Activated naive CD4-positive, alpha-beta T cell treated with anti-CD3 and anti-CD28 coated beads, Interleukin-2, amount 50 U/mL, for 16 hours (primary cell): ENCODE measurements around the gene BBOF1.
"Not testable (repeated sequence)": the region's sequence is repeated elsewhere in the genome, so short reads cannot be mapped to it uniquely, and the experiment has no call there.

Experiments used
- DNase-seq: peaks from one replicate; pipeline ENCODE4 v3.0.0-alpha.2; 2020

The BBOF1 gene

DNA sequence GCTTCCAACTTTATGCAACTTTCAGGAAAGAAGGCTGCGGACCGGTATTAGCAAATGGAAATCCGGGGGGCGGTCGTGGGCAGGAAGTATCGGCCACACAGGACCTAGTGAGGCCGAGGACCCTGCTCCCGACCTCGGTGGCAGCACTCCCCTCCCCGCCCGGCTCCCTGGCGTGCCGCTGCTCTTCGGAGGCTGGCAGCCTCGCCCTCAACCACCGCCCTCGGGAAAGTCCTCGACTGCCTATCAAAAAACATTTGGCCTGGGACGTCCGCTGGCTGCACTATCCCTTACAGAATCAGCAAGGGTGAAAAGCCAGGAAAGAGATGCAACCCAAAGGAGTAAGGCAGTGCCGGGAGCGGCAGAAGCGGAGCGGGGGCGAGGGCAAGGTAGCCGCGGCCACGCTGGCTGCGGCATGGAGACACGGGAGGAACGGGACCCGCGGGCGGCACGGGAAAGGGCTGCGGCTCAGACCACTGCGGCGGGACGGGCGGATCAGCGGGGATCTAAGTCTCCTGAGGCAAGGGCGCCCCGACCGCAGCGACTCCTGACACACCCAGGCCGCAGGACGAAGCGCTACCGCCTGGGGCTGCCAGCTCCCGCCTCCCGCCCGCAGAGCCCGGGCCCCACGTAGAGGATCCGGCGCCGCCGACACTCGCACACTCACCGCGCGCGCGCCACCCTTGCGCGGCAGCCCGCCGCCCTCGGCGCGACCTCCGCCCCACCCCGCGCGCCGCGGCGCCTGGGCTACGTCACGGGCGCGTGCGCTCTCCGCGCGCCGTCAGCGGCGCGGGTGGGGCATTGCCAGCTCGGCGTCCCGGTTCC is at the start of gene BBOF1, which contains the start of gene ENTPD5:
Gene BBOF1 (plus strand): TSS at position 764 of the 822 bp plus-strand sequence. CDS start 130 bp downstream, outside the sequence.
Gene ENTPD5 (minus strand): TSS at position 703 of the 822 bp plus-strand sequence. CDS start 31,186 bp downstream, outside the sequence.
- DNase-seq = peak; percentile 86

- DNase-seq = no peak
Measured at GRCh38 chr14:73973497-73973896, 45.7 kb upstream of the BBOF1 start.

GRCh38 chr14:73976125-73976524 is 43.0 kb upstream of the BBOF1 start:
- no peak for DNase-seq

GRCh38 chr14:73977896-73978295 is 41.3 kb upstream of the BBOF1 start:
- no peak for DNase-seq

GRCh38 chr14:73988065-73988464 is 31.1 kb upstream of the BBOF1 start:
- DNase-seq = no peak

GRCh38 chr14:73988656-73989055 is 30.5 kb upstream of the BBOF1 start:
- DNase-seq = not testable (repeated sequence)

- DNase-seq = no peak
Measured at GRCh38 chr14:73991092-73991491, 28.1 kb upstream of the BBOF1 start.

GRCh38 chr14:73994926-73995325 is 24.2 kb upstream of the BBOF1 start:
- DNase-seq = not testable (repeated sequence)

DNA sequence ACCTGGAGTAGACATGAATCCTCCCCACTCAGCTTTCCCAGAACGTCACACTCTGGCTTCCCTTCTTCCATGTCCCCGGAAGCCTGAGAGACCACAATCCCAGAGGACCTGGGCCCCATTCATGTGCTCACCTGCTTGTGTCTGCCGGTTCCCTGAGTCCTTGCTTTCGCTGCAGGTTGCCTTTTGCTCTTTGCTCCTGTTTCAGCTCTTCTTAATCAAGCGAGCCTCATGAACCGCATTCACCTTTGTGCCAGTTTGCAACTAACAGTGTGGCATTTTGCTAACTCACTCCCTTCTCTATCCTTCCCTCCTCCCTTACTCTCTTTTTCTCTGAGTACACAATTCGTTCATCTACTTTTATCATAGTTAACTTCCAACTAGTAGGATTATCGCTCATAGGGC is 23.2 kb upstream of the BBOF1 start:
- DNase-seq = no peak

- no peak for DNase-seq
Measured at GRCh38 chr14:73996731-73997107, 22.4 kb upstream of the BBOF1 start.

GRCh38 chr14:73997108-73997943 is 21.8 kb upstream of the BBOF1 start:
- no peak for DNase-seq

DNA sequence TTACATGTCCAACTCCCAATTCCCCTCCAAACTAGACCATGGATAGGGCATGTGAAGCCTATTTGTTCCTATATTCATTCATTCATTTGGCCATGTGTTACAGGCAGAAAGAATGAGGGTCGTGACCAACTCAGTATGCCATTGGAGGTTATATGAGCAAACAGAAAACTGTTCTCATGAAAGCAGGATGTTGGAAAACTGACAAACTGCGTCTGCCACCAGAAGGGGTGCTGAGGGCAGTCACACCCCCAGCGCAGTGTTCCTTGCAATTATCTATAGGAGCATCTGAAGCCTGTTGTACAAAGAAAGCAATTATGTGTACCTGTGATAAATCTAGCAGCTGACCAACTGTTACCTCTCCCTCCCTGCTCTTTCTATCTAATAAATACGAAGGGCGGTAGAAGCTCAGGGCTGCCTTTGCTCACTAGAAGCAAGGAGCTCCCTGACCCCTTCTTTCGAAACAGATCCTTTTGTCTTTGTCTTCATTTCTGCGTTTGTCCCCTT is 21.2 kb upstream of the BBOF1 start:
- DNase-seq = no peak

GRCh38 chr14:73998726-73999125 is 20.4 kb upstream of the BBOF1 start:
- DNase-seq = no peak

GRCh38 chr14:74005664-74006063 is 13.5 kb upstream of the BBOF1 start:
- not testable (repeated sequence) for DNase-seq

DNA sequence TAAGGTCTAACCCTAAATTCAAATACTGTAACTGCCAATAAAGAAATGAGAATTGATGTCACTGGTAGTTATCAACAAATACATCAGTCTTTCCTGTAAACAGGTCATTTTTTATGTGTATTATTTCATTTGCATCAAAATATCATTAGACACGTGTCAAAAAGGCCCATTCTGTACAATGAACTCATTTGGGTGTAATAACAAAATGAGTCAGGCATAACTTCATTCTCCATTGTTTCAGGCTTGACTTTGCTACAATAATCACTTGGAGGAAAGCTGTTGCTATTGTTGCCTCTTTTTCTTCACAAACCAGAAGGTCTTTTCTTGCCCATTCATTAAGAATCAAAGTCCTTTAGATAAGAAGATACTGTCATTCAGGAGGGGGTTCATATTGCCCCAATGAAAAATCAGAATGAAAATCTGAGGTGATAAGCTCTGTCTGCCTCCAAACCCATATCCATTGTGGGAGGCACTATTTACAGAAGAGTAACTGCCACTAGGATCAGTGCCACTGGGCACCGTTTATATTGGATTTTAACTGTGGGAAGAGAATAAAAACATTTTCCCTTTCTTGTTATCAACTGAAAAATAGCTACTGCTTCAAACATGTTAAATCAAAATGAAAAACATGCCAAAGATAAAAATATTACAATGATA is 10.2 kb upstream of the BBOF1 start:
- no peak for DNase-seq

- DNase-seq = no peak
Measured at GRCh38 chr14:74014299-74014698, 4.8 kb upstream of the BBOF1 start.

GRCh38 chr14:74015176-74015575 is 4.0 kb upstream of the BBOF1 start:
- DNase-seq = no peak

DNA sequence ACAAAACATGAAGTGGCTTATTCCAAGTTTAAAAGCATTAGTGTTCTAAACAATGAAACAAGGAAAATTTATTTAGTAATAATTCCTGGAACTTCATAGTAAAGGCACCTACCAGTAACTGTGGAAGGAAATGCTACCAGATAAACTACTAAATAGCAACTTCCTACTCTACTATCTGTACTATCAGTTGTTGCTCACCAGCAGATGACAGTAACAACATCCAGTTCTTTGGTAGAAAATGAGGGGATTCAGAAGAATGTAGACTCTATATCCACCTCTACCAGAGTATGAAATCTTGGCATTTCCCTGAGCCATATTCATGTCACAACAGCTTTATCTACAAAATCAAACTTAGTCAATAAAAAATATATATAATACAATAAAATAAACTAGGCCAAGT is 3.2 kb upstream of the BBOF1 start:
- no peak for DNase-seq

- no peak for DNase-seq
Measured at GRCh38 chr14:74018174-74018585, 969 bp upstream of the BBOF1 start.

- no peak for DNase-seq
Measured at GRCh38 chr14:74019408-74020137, 424 bp downstream of the BBOF1 start.

- no peak for DNase-seq
Measured at GRCh38 chr14:74022346-74022745, 3.2 kb downstream of the BBOF1 start.

GRCh38 chr14:74029136-74029535 is 10.0 kb downstream of the BBOF1 start:
- DNase-seq = no peak
